Esophagus squamous epithelium (tissue), 4 donors: ENCODE data around the gene ANP32A.

ENCODE experiments used
- CTCF ChIP-seq, 6 experiments: fragments of 450-650 bp in 4 of 6; fragments of 200-600 bp in 2 of 6; sonication (generic) in 2 of 6; IDR thresholded peaks; one replicate each; pipeline ENCODE4 v1.5.1; 2016 to 2019; ENCODE audit warnings: antibody characterized with exemption in 6 of 6, mild to moderate bottlenecking in 4 of 6, moderate library complexity in 4 of 6
- POLR2A ChIP-seq, 4 donors: fragments of 450-650 bp; IDR thresholded peaks; one replicate each; pipeline ENCODE4 v1.6.1; 2017; ENCODE audit warnings: antibody characterized with exemption in 4 of 4, mild to moderate bottlenecking in 4 of 4, moderate library complexity in 3 of 4

- TF ChIP-seq CTCF (IDR thresholded peaks at IDR 0.05): no peak
- TF ChIP-seq POLR2A (IDR thresholded peaks at IDR 0.05): no peak
Observed at GRCh38 chr15:68791431-68792283, 29.0 kb downstream of the ANP32A start.
